CD4-positive, alpha-beta T cell (primary cell): ENCODE measurements around the gene SUPT6H. TPM values are rescaled to one million over a fixed set of nuclear protein-coding genes. Genes with fewer than 3 reads are reported as not detected.
A peak's percentile ranks its signal among the peaks of the same experiment; 100 is the strongest.
"Not testable (repeated sequence)": the region's sequence is repeated elsewhere in the genome, so short reads cannot be mapped to it uniquely, and the experiment has no call there.

Experiments used
- ATAC-seq: fragments of 200-7000 bp; cut with Tn5 transposase; one replicate; pipeline ENCODE4 v1.10.0; 2022; ENCODE audit warnings: mild to moderate bottlenecking; ENCODE audit not compliant: poor library complexity
- CTCF ChIA-PET: fragments of 350-600 bp; sonication (Branson Sonifier 250); formaldehyde crosslinking; loops from one replicate; lab custom pipeline; 2021; ENCODE audit warnings: antibody characterized with exemption, inconsistent platforms; lab: Charles Lee
- POLR2A ChIA-PET: fragments of 350-600 bp; sonication (Branson Sonifier 250); formaldehyde crosslinking; loops from one replicate; lab custom pipeline; 2021; ENCODE audit warnings: antibody characterized with exemption, inconsistent platforms; lab: Charles Lee
- DNase-seq, 14 experiments: peaks; one replicate each; pipeline ENCODE4 v3.0.0-alpha.2; 2013 to 2020; ENCODE audit warnings: mixed read lengths in 2 of 14
- H3K27ac ChIP-seq, 2 donors: one replicate each; pipeline versions ENCODE4 v1.5.1 to v1.7.0; 2013; ENCODE audit warnings: low read length in 2 of 2, low read depth in 1 of 2, mild to moderate bottlenecking in 1 of 2
- H3K27me3 ChIP-seq, 2 experiments: 1 replicate in 1 of 2; 2 replicates in 1 of 2; pipeline versions ENCODE4 v1.6.1 to v1.7.0; 2013; ENCODE audit warnings: low read length in 2 of 2, control low read depth in 1 of 2, mild to moderate bottlenecking in 1 of 2, moderate library complexity in 1 of 2; ENCODE audit not compliant: insufficient read depth in 2 of 2, control insufficient read depth in 1 of 2
- H3K36me3 ChIP-seq: one replicate; pipeline ENCODE4 v1.6.1; 2013; ENCODE audit warnings: low read length, control low read depth; ENCODE audit not compliant: insufficient read depth
- H3K4me1 ChIP-seq: one replicate; pipeline ENCODE4 v1.6.1; 2013; ENCODE audit warnings: low read length, control low read depth; ENCODE audit not compliant: insufficient read depth
- H3K4me3 ChIP-seq: one replicate; pipeline ENCODE4 v1.5.1; 2013; ENCODE audit warnings: mild to moderate bottlenecking, low read length, moderate library complexity
- H3K9me3 ChIP-seq, 2 experiments: 1 replicate in 1 of 2; 2 replicates in 1 of 2; pipeline versions ENCODE4 v1.6.1 to v1.7.0; 2013; ENCODE audit warnings: low read length in 2 of 2, mild to moderate bottlenecking in 2 of 2, control low read depth in 1 of 2, moderate library complexity in 1 of 2; ENCODE audit not compliant: control insufficient read depth in 1 of 2, insufficient read depth in 1 of 2
- H3K27ac Mint-ChIP-seq: one replicate; pipeline ENCODE4 v1.8.0; 2020; ENCODE audit warnings: mixed read lengths
- H3K27me3 Mint-ChIP-seq: one replicate; pipeline ENCODE4 v1.8.0; 2021; ENCODE audit warnings: mixed read lengths
- H3K36me3 Mint-ChIP-seq: one replicate; pipeline ENCODE4 v1.8.0; 2021; ENCODE audit warnings: low read depth, mixed read lengths
- H3K4me1 Mint-ChIP-seq: one replicate; pipeline ENCODE4 v1.8.0; 2021; ENCODE audit warnings: low read depth, mixed read lengths
- H3K4me3 Mint-ChIP-seq: one replicate; pipeline ENCODE4 v1.8.0; 2020; ENCODE audit warnings: mild to moderate bottlenecking, mixed read lengths
- H3K9me3 Mint-ChIP-seq: one replicate; pipeline ENCODE4 v1.8.0; 2020; ENCODE audit warnings: mixed read lengths
- intact Hi-C, 2 experiments: fragments of 100-400 bp; cut with DNase I in 1 of 2; cut with micrococcal nuclease in 1 of 2; formaldehyde crosslinking; loops; one replicate each; pipeline versions ENCODE4 v1.15.1 to v1.9.0; 2023 to 2025; cut with DNase I, micrococcal nuclease
- total RNA-seq, 174 experiments: library from RNA in 2 of 174; stranded (reverse) in 2 of 174; gene quantifications; one replicate each; pipeline ENCODE4 v1.2.3 and lab custom pipeline; 2021 to 2026
- TF ChIP-seq, protein P1 (sequence below): fragments of 200-600 bp; IDR thresholded peaks from one replicate; pipeline ENCODE4 v1.8.0; 2022; ENCODE audit warnings: antibody characterized with exemption, mild to moderate bottlenecking

The SUPT6H gene
- total RNA-seq, 2 experiments from 2014 or later = 149 to 151 TPM

DNA sequence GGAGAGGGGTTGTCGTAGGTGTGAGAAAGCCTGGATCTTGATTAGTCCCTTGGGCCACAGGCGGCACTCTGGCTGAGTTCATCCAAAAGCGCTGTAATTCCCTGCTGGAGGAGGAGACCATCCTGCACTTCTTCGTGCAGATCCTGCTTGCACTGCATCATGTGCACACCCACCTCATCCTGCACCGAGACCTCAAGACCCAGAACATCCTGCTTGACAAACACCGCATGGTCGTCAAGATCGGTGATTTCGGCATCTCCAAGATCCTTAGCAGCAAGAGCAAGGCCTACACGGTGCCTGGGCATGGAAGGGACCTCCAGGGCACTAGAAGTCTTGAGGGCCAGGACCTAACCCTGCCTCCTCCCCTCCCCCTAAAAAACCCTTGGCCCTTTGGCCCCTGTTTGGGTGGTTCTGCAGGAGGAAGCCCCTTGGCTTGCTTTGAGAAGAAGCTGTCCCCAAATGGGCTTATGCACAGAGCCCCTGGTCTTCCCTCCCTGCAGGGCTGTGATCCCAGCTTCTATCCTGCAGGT is 72.8 kb downstream of the SUPT6H start:
- ChIA-PET POLR2A (no interaction called here), CTCF (interaction anchor here (2.2 kb wide), 1 partner anchor 15 kb away, joined by 7 read pairs; no protein-coding TSS in a partner anchor)
- Mint-ChIP-seq H3K9me3 (no peaks in the 10 kb centered on the region), H3K27me3 (no peaks in the 10 kb centered on the region), H3K27ac (no peak overlapping the region), H3K4me1 (peaks cover 15% of the 10 kb centered on the region), H3K4me3 (no peak overlapping the region), H3K36me3 (peaks cover 5% of the 10 kb centered on the region)
- intact Hi-C loops = no loop called here
- Histone ChIP-seq H3K4me1 (peaks cover 16% of the 10 kb centered on the region), H3K9me3 (no peaks in the 10 kb centered on the region), H3K4me3 (no peak overlapping the region), H3K27me3 (no peaks in the 10 kb centered on the region), H3K27ac (no peak overlapping the region), H3K36me3 (no peaks in the 10 kb centered on the region)
- DNase-seq (peak in 1 of 14 experiments; percentile 5), ATAC-seq (no peak)
- TF ChIP-seq, protein P1, sequence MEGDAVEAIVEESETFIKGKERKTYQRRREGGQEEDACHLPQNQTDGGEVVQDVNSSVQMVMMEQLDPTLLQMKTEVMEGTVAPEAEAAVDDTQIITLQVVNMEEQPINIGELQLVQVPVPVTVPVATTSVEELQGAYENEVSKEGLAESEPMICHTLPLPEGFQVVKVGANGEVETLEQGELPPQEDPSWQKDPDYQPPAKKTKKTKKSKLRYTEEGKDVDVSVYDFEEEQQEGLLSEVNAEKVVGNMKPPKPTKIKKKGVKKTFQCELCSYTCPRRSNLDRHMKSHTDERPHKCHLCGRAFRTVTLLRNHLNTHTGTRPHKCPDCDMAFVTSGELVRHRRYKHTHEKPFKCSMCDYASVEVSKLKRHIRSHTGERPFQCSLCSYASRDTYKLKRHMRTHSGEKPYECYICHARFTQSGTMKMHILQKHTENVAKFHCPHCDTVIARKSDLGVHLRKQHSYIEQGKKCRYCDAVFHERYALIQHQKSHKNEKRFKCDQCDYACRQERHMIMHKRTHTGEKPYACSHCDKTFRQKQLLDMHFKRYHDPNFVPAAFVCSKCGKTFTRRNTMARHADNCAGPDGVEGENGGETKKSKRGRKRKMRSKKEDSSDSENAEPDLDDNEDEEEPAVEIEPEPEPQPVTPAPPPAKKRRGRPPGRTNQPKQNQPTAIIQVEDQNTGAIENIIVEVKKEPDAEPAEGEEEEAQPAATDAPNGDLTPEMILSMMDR = no peak

DNA sequence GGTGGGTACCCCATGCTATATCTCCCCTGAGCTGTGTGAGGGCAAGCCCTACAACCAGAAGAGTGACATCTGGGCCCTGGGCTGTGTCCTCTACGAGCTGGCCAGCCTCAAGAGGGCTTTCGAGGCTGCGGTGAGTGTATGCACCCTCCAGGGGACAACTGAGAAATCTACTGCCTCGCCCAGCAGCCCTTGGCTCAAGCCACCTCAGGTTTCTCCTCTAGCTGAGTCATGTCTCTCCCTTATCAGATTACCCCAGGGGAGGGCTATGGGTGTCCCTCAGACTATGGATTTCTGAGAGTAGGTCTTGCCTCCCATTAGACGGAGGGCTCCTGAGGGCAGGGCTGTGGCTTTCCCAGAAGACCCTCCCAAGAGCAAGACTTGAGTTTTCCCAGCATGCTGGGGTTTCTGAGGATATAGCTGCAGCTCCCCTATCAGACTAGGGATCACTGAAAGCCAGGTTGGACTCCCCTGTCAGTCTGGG is 73.3 kb downstream of the SUPT6H start:
- H3K4me1 Mint-ChIP-seq = peaks cover 12% of the 10 kb centered on the region
- ChIA-PET CTCF (interaction anchor here (0.9 to 2.2 kb wide), 3 partner anchors 8 to 28 kb away, joined by 3 to 7 read pairs (median 4); no protein-coding TSS in a partner anchor), POLR2A (no interaction called here)
- Histone ChIP-seq H3K4me3 (no peak overlapping the region), H3K36me3 (no peaks in the 10 kb centered on the region), H3K9me3 (no peaks in the 10 kb centered on the region), H3K27me3 (no peaks in the 10 kb centered on the region), H3K4me1 (peaks cover 16% of the 10 kb centered on the region), H3K27ac (no peak overlapping the region)
- DNase-seq (no peak), ATAC-seq (no peak)
- no peaks in the 10 kb centered on the region for H3K9me3 Mint-ChIP-seq
- no peak overlapping the region for H3K27ac Mint-ChIP-seq
- TF ChIP-seq, protein P1 = no peak
- H3K36me3 Mint-ChIP-seq = peaks cover 5% of the 10 kb centered on the region
- H3K4me3 Mint-ChIP-seq = no peak overlapping the region
- H3K27me3 Mint-ChIP-seq = no peaks in the 10 kb centered on the region
- intact Hi-C loops = no loop called here

DNA sequence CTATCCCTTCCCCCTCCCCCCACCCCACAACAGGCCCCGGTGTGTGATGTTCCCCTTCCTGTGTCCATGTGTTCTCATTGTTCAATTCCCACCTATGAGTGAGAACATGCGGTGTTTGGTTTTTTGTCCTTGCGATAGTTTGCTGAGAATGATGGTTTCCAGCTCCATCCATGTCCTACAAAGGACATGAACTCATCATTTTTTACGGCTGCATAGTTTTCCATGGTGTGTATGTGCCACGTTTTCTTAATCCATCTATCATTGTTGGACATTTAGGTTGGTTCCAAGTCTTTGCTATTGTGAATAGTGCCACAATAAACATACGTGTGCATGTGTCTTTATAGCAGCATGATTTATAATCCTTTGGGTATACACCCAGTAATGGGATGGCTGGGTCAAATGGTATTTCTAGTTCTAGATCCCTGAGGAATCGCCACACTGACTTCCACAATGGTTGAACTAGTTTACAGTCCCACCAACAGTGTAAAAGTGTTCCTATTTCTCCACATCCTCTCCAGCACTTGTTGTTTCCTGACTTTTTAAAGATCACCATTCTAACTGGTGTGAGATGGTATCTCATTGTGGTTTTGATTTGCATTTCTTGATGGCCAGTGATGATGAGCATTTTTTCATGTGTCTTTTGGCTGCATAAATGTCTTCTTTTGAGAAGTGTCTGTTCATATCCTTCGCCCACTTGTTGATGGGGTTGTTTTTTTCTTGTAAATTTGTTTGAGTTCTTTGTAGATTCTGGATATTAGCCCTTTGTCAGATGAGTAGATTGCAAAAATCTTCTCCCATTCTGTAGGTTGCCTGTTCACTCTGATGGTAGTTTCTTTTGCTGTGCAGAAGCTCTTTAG is 74.1 kb downstream of the SUPT6H start:
- H3K9me3 Mint-ChIP-seq, DNase-seq, H3K27me3 Mint-ChIP-seq, H3K36me3 Mint-ChIP-seq, H3K4me3 Mint-ChIP-seq, H3K9me3 ChIP-seq, H3K27me3 ChIP-seq, H3K27ac Mint-ChIP-seq, ATAC-seq, H3K27ac ChIP-seq, H3K4me3 ChIP-seq, intact Hi-C loops, H3K36me3 ChIP-seq, POLR2A ChIA-PET: not testable (repeated sequence)
- H3K4me1 Mint-ChIP-seq = peaks cover 12% of the 10 kb centered on the region
- peaks cover 18% of the 10 kb centered on the region for H3K4me1 ChIP-seq
- CTCF ChIA-PET = interaction anchor here (0.9 to 2.2 kb wide), 3 partner anchors 9 to 27 kb away, joined by 3 to 7 read pairs (median 4); no protein-coding TSS in a partner anchor
